ENCODE data around the gene FBRSL1. TPM values are rescaled to one million over a fixed set of nuclear protein-coding genes. Genes with fewer than 3 reads are reported as not detected.

FBRSL1 gene
- total and polyA plus RNA-seq, 2 donors (not counting 3 experiments of a cell fraction or from before 2014, with no cell fraction given), result 19.3 to 79.8 TPM

- dilution Hi-C loops (cut with MboI; ENCODE audit: extremely low pct_ligation_motif_present, low sequenced_read_pairs), result no loop called here
- TF ChIP-seq, protein P1, sequence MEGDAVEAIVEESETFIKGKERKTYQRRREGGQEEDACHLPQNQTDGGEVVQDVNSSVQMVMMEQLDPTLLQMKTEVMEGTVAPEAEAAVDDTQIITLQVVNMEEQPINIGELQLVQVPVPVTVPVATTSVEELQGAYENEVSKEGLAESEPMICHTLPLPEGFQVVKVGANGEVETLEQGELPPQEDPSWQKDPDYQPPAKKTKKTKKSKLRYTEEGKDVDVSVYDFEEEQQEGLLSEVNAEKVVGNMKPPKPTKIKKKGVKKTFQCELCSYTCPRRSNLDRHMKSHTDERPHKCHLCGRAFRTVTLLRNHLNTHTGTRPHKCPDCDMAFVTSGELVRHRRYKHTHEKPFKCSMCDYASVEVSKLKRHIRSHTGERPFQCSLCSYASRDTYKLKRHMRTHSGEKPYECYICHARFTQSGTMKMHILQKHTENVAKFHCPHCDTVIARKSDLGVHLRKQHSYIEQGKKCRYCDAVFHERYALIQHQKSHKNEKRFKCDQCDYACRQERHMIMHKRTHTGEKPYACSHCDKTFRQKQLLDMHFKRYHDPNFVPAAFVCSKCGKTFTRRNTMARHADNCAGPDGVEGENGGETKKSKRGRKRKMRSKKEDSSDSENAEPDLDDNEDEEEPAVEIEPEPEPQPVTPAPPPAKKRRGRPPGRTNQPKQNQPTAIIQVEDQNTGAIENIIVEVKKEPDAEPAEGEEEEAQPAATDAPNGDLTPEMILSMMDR (IDR thresholded peaks at IDR 0.05; ENCODE audit: extremely low read depth in 1 of 2, insufficient read depth in 1 of 2, low read depth in 1 of 2, low read length in 2 of 2), result peak; percentile 16 to 22
- no peak for TF ChIP-seq FOS (IDR thresholded peaks at IDR 0.05; ENCODE audit: borderline replicate concordance, insufficient read depth, low read length)
Measured at GRCh38 chr12:132554845-132555630, 65.1 kb downstream of the FBRSL1 start.

GRCh38 chr12:132555686-132556085 is 65.7 kb downstream of the FBRSL1 start:
- intact Hi-C loops (cut with micrococcal nuclease) (no loop called here), dilution Hi-C loops (cut with MboI; ENCODE audit: extremely low pct_ligation_motif_present, low sequenced_read_pairs) (no loop called here)
- Histone ChIP-seq H3K36me3 (ENCODE audit: control insufficient read depth in 2 of 2, extremely low read depth in 1 of 2, insufficient read depth in 2 of 2, low read length in 2 of 2) (no peaks in the 10 kb centered on the region), H3K27me3 (ENCODE audit: control insufficient read depth in 2 of 2, insufficient read depth in 2 of 2, low read length in 2 of 2) (no peaks in the 10 kb centered on the region), H3K9ac (replicated peaks; ENCODE audit: extremely low read depth, insufficient read depth, low read length) (no peak overlapping the region), H4K20me1 (replicated peaks; ENCODE audit: control insufficient read depth, extremely low read depth, insufficient read depth, low read length) (no peaks in the 10 kb centered on the region), H2AFZ (ENCODE audit: low read depth, low read length) (no peak overlapping the region), H3K9me1 (replicated peaks; ENCODE audit: control insufficient read depth, extremely low read depth, insufficient read depth, low read length) (no peaks in the 10 kb centered on the region), H3K4me3 (replicated peaks in 1 of 3; ENCODE audit: insufficient read depth in 1 of 3, low read depth in 1 of 3, low read length in 3 of 3) (no peak overlapping the region), H3K9me3 (replicated peaks; ENCODE audit: control insufficient read depth, insufficient read depth, low read length) (no peaks in the 10 kb centered on the region), H3K4me2 (ENCODE audit: insufficient read depth, low read length) (no peak overlapping the region), H3K4me1 (ENCODE audit: control insufficient read depth, extremely low read depth, insufficient read depth, low read length) (peaks cover 1% of the 10 kb centered on the region), H3K27ac (ENCODE audit: insufficient read depth, low read depth, low read length) (no peak overlapping the region), H3K79me2 (ENCODE audit: control insufficient read depth, insufficient read depth, low read length) (peaks cover 3% of the 10 kb centered on the region)
- TF ChIP-seq GATA2 (IDR thresholded peaks at IDR 0.05; ENCODE audit: insufficient read depth, insufficient read length, low read depth, low read length) (no peak), JUN (IDR thresholded peaks at IDR 0.05; ENCODE audit: borderline replicate concordance, insufficient read depth, insufficient read length, low read depth) (no peak), MYC (IDR thresholded peaks at IDR 0.05; ENCODE audit: low read depth, low read length) (no peak), FOS (IDR thresholded peaks at IDR 0.05; ENCODE audit: borderline replicate concordance, insufficient read depth, low read length) (no peak), POLR2AphosphoS5 (IDR thresholded peaks at IDR 0.05; ENCODE audit: insufficient read depth, low read depth, low read length) (no peak)
- ChIA-PET POLR2A (no interaction called here), CTCF (interaction anchor here (1.2 to 1.4 kb wide), 2 partner anchors 48 to 140 kb away, joined by 3 to 8 read pairs; no protein-coding TSS in a partner anchor)
- no TSS peak for BruUV-seq (replicated peaks)
- FAIRE-seq (no peak), DNase-seq (ENCODE audit: low read depth, low spot score) (no peak)

More at GRCh38 chr12:132554845-132555630, 65.1 kb downstream of the FBRSL1 start:
- ChIA-PET POLR2A (no interaction called here), CTCF (interaction anchor here (0.6 to 1.4 kb wide), 6 partner anchors 47 to 141 kb away, joined by 3 to 8 read pairs (median 4); no protein-coding TSS in a partner anchor)
- H2AFZ ChIP-seq (ENCODE audit: low read depth, low read length), result no peak overlapping the region
- H3K27me3 ChIP-seq (ENCODE audit: control insufficient read depth in 2 of 2, insufficient read depth in 2 of 2, low read length in 2 of 2), result no peaks in the 10 kb centered on the region
- no peaks in the 10 kb centered on the region for H3K36me3 ChIP-seq (ENCODE audit: control insufficient read depth in 2 of 2, extremely low read depth in 1 of 2, insufficient read depth in 2 of 2, low read length in 2 of 2)
- H3K9me1 ChIP-seq (replicated peaks; ENCODE audit: control insufficient read depth, extremely low read depth, insufficient read depth, low read length), result no peaks in the 10 kb centered on the region
- H3K9ac ChIP-seq (replicated peaks; ENCODE audit: extremely low read depth, insufficient read depth, low read length), result no peak overlapping the region
- intact Hi-C loops (cut with micrococcal nuclease), result no loop called here
- no peaks in the 10 kb centered on the region for H3K79me2 ChIP-seq (ENCODE audit: control insufficient read depth, insufficient read depth, low read length)
- H3K4me2 ChIP-seq (ENCODE audit: insufficient read depth, low read length), result no peak overlapping the region
- H4K20me1 ChIP-seq (replicated peaks; ENCODE audit: control insufficient read depth, extremely low read depth, insufficient read depth, low read length), result no peaks in the 10 kb centered on the region
- H3K27ac ChIP-seq (ENCODE audit: insufficient read depth, low read depth, low read length), result no peak overlapping the region
- H3K4me1 ChIP-seq (ENCODE audit: control insufficient read depth, extremely low read depth, insufficient read depth, low read length), result no peaks in the 10 kb centered on the region
- BruUV-seq (replicated peaks), result no TSS peak
- FAIRE-seq (no peak), DNase-seq (ENCODE audit: low read depth, low spot score) (no peak)
- no peaks in the 10 kb centered on the region for H3K9me3 ChIP-seq (replicated peaks; ENCODE audit: control insufficient read depth, insufficient read depth, low read length)
- no peak overlapping the region for H3K4me3 ChIP-seq (replicated peaks in 1 of 3; ENCODE audit: insufficient read depth in 1 of 3, low read depth in 1 of 3, low read length in 3 of 3)
